Measurements from ENCODE around the gene ECD. TPM values are rescaled to one million over a fixed set of nuclear protein-coding genes. Genes with fewer than 3 reads are reported as not detected.
A peak's percentile ranks its signal among the peaks of the same experiment; 100 is the strongest.

ECD gene
- 10 to 100 TPM; 33.6 to 40.9 (median 37.7) TPM for polyA plus RNA-seq (ENCODE audit: insufficient read length in 4 of 4)

- peak; percentile 88 to 97 (median 92) for DNase-seq (ENCODE audit: low read depth in 4 of 4, low spot score in 2 of 4)
Measured at GRCh38 chr10:73167783-73168464, at the start of gene ECD, which contains the start of gene FAM149B1. Gene ECD (minus strand): TSS chr10:73168008. CDS start chr10:73163937, 4,071 bp downstream. Gene FAM149B1 (plus strand): TSS chr10:73168119. CDS start chr10:73168340, 221 bp downstream.

DNA sequence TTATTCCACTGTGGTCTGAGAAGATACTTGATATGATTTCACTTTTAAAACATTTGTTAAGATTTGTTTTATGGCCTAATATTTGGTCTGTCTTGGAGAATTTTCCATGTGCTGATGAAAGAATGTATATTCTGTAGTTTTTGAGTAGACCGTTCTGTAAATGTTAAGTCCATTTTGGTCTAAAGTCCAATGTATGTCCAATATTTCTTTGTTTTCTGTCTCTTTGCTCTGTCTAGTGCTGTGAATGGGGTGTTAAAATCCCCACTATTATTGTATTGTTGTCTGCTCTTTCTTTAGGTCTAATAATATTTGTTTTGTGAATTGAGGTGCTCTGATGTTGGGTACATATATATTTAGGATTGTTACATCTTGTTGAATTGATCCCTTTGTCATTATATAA is 47.9 kb upstream of the ECD start:
- DNase-seq (ENCODE audit: low read depth in 4 of 4, low spot score in 2 of 4) = no peak

DNA sequence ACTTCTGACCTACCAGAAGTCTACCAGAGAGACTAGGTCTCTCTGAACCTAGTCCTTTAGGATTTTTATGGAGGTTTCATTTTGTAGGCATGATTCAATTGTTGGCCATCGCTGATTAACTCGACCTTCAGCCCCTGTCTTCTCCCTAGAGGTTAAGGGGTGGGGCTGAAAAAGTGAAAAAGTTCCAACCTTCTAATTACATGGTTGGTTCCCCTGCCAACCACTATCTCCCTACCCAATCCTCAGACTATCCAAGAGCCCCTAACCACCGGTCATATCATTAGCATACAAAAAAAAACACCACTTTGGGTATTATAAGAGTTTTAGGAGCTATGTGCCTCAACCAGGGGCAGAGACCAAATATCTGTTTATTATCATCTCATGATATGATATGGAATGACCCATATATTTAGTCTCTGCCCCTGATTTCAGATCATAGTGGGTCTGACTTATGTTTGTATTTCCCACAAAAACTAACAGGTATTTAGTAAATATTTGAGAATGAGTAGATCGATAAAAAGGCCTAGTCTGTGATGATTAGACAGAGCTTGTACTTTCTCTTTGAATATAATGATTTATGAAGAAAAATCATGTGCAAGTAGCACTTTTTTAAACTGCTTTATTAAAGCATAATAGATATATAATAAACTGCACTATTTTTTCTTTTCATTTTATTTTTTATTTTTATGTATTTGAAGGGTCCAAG is 43.5 kb upstream of the ECD start:
- no peak for DNase-seq (ENCODE audit: low read depth in 4 of 4, low spot score in 2 of 4)

DNA sequence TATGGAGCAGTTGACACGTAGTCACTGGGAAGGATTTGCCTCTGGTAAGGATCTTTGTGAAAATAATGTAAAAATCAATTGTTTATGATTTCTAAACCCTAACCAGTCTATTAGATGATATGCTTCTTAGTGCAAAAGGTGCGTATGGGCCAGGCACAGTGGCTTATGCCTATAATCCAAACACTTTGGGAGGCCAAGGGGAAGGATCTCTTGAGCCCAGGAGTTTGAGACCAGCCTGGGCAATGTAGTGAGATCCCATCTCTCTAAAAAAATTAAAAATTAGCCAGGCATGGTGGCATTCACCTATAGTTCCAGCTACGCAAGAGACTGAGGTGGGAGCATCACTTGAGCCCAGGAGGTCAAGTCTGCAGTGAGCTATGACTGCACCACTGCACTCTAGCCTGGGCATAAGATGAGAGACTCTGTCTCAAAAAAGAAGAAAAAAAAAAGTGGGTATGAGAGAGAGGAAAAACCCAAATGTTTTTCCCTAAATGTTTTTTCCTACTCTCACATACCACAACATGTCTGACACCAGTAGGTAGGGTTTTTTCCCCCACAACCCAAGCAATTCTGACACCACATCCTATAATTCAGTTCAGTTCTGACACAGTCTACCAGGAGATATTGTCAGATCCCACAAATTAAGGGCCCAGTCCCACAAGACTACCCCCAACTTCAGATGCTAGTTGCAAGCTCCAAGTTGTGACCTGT is 42.7 kb upstream of the ECD start:
- DNase-seq (ENCODE audit: low read depth in 4 of 4, low spot score in 2 of 4) = no peak

DNA sequence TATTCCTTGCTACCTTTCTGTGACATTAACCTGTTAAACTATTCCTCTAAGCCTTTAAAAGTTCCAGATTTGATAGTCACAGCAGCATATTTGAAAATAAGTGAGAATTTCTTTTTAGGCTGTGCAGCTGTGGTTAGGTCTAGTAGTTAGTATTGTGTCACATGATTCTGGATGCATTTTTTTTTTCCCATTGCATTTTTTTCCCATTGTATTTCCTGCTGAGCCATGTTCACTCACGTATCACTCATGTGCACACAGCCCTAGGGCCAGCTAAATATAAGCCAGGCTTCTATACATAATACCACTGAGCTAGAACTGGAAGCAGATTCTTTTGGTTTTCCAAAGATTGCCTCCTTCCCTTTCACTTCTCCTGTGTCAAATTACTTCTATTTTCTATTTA is 41.9 kb upstream of the ECD start:
- no peak for DNase-seq (ENCODE audit: low read depth in 4 of 4, low spot score in 2 of 4)

DNA sequence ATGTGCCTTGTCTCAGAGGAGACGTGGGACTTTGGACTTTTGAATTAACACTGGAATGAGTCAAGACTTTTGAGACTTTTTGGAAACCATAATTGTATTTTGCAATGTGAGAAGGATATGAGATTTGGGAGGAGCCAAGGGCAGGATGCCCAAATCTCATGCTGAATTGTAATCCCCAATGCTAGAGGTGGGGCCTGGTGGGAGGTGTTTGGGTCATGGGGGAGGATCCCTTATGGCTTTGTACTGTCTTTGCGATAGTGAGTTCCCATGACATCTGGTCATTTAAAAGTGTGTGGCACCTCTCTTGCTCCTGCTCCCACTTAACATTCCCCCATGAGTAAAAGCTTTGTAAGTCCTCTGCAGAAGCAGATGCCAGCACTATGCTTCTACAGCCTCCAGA is 40.1 kb upstream of the ECD start:
- no peak for DNase-seq (ENCODE audit: low read depth in 4 of 4, low spot score in 2 of 4)

GRCh38 chr10:73206385-73206784 is 38.6 kb upstream of the ECD start:
- DNase-seq (ENCODE audit: low read depth in 4 of 4, low spot score in 2 of 4) = no peak

- no peak for DNase-seq (ENCODE audit: low read depth in 4 of 4, low spot score in 2 of 4)
Measured at GRCh38 chr10:73205890-73206289, 38.1 kb upstream of the ECD start.

DNA sequence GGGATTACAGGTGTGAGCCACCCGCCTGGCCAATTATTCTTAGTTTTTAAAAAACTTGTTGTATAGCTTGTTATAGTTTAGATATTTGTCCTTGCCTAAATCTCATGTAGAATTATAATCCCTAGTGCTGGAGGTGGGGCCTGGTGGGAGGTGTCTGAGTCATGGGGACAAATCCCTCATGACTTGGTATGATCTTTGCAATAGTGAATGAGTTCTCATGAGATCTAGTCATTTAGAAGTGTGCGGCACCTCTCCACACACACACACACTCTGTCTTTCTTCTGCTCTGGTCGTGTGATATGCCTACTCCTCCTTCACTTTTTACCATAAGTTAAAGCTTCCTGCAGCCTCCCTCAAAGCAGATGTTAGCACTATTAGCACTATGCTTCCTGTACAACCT is 37.3 kb upstream of the ECD start:
- no peak for DNase-seq (ENCODE audit: low read depth in 4 of 4, low spot score in 2 of 4)

DNA sequence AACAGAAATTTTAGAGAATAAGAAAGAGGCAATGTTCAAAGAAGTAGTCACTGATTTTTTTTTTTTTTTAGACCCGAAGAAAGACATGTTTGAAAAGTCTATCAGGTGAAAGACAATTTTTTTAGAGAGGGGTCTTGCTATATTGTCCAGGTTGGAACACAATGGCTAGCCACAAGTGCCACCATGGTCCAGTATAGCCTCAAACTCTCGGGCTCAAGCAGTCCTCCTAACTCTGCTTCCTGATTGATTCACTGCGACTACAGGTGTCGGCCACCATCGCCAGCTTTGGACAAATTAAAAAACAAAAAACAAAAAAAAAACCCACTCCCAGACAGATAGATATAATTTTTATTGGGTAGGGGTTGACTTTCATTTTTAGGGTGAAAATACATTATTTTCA is 22.4 kb upstream of the ECD start:
- no peak for DNase-seq (ENCODE audit: low read depth in 4 of 4, low spot score in 2 of 4)

DNA sequence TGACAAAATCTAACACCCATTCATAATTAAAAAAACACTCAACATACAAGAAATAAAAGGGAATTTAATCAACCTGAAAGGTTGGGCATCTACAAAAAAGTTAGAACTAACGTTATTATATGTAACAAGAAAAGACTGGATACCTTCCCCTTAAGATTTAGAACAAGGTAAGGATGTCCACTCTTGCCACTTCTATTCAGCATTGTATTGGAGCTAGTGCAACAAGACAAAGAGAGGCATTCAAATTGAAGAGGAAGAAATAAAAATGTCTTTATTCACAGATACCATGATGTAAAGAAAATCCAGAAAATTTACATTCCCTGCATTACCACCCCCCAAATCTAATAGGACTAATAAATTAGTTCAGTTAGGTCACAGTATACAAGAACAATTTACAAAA is 18.5 kb upstream of the ECD start:
- DNase-seq (ENCODE audit: low read depth in 4 of 4, low spot score in 2 of 4) = no peak

DNA sequence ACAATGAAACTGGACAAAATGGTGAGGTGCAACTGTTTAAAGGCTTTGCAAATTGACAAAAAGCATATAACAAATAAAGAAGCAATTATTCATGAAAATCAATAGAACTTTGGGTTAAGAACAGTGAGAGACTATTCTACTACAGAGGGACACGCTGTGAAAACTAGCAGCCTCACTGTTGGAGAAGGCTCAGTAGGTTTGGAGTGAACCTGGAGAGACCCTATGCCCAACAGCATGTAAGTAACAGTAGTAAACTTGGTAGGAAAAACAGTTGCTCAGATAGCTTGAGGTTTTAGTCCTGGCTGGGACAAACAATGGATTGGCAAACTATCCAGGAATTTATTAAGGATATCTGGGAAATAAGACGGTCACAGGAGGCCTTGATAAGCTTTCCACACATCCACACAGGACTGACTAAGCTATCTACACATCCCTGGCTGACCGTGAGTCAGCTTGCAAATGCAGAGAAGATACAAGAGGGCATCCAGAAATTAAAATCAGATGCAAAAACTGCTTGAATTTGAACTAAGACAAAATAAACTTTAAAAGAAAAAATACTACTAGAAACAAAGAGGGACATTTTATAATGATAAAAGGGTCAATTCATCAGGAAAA is 16.0 kb upstream of the ECD start:
- no peak for DNase-seq (ENCODE audit: low read depth in 4 of 4, low spot score in 2 of 4)

DNA sequence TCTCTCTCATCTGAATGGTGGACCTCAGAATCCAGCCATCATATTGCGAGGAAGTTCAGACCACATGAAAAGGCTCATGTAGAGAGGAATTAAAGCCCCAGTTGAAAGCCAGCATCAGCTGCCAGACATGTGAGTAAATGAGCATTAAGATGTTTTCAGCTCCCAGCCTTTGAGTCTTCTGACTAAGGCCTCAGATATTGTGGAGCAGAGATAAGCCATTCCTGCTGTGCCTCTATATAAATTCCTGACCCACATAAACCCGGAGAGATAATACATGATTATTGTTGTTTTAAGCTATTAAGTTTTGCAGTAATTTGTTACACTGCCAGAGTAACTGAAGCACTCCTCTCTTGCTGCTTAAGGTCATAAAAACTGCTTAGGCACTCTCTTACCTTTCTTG is 14.8 kb upstream of the ECD start:
- no peak for DNase-seq (ENCODE audit: low read depth in 4 of 4, low spot score in 2 of 4)

- no peak for DNase-seq (ENCODE audit: low read depth in 4 of 4, low spot score in 2 of 4)
Measured at GRCh38 chr10:73174148-73174925, 6.5 kb upstream of the ECD start.

DNA sequence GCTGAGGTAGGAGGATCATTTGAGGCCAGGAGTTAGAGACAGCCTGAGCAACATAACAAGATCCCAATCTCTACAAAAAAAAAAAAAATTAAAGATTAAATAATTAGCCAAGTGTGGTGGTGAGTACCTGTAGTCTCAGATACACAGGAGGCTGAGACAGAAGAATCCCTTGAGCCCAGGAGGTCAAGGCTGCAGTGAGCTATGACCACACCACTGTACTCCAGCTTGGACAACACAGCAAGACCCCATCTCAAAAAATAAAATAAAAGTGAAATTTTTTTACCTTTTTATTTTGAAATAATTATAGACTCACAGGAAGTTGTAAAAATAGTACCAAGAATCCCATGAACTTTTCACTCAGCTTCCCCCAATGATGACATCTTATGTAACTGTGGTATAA is 5.1 kb upstream of the ECD start:
- DNase-seq (ENCODE audit: low read depth in 4 of 4, low spot score in 2 of 4) = no peak

DNA sequence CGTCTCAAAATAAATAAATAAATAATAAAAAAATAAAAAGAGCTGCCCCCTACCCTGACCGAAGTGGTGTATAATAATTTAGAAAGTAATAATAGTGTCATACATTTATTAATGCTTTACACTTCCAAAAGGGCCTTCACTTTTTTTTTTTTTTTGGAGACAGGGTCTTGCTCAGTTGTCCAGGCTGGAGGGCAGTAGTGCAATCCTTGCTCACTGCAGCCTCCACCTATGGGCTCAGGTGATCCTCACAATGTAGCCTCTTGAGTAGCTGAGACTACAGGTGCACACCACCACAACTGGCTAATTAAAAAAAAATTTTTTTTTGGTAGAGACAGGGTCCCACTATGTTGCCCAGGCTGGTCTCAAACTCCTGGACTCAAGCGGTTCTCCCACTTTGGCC is 1.5 kb upstream of the ECD start:
- DNase-seq (ENCODE audit: low read depth in 4 of 4, low spot score in 2 of 4) = no peak

DNA sequence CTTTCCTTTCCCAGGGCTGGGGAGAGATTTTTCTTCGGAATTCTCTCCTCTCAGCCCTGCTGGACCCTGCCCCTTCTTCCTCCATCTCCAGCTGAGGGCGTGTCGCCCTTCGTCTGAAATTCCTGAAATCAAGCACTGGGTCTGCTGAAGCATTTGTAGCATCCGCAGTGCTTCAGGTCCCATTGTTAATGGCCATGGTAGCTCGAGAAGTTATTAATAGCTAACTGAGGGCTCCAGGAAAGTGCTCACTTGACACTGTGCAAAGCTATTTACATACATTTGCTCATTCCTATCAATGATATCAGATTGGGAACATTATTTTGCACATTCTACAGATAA is 626 bp upstream of the ECD start:
- no peak for DNase-seq (ENCODE audit: low read depth in 4 of 4, low spot score in 2 of 4)

- DNase-seq (ENCODE audit: low read depth in 4 of 4, low spot score in 2 of 4) = no peak
Measured at GRCh38 chr10:73167458-73167782, 388 bp downstream of the ECD start.

GRCh38 chr10:73166972-73167371 is 836 bp downstream of the ECD start:
- DNase-seq (ENCODE audit: low read depth in 4 of 4, low spot score in 2 of 4) = no peak

- DNase-seq (ENCODE audit: low read depth in 4 of 4, low spot score in 2 of 4) = no peak
Measured at GRCh38 chr10:73163096-73163495, 4.7 kb downstream of the ECD start.

DNA sequence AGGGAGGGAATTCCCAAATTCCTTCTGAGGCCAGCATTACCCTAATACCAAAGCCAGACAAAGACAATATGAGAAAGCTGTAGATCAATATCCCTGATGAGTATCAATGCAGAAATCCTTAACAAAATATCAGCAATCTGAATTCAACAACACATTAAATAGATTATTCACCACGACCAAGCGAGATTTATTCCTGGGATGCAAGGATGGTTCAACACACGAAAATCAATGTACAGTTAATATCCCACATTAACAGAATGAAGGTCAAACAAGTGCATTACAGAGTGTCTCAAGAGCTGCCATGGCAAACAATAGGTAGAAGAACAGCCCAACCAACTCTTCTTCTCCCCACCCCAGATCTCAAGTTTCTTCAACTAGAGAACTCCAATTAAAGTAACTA is 6.1 kb downstream of the ECD start:
- no peak for DNase-seq (ENCODE audit: low read depth in 4 of 4, low spot score in 2 of 4)

Data from left renal cortex interstitium (tissue), 4 donors.